ENCODE data around the gene TEF.

TEF gene

GRCh38 chr22:41365425-41365824 lies 16.3 kb upstream of the TEF start:
- no peak overlapping the region for H3K27ac ChIP-seq (ENCODE audit: low read depth, low read length, poor library complexity, severe bottlenecking)
- H4K20me1 ChIP-seq (ENCODE audit: insufficient read depth, low read length) = no peaks in the 10 kb centered on the region
- H3K4me3 ChIP-seq (ENCODE audit: low read depth, low read length, poor library complexity, severe bottlenecking) = no peak overlapping the region
- H3F3A ChIP-seq (ENCODE audit: insufficient read depth, low read length) = no peaks in the 10 kb centered on the region
- H3K27me3 ChIP-seq (ENCODE audit: insufficient read depth, low read length) = no peaks in the 10 kb centered on the region
- no peak overlapping the region for H2AFZ ChIP-seq (ENCODE audit: low read length)
- H3K4me2 ChIP-seq (ENCODE audit: low read length) = no peak overlapping the region
- H3K9me3 ChIP-seq (ENCODE audit: low read length) = no peaks in the 10 kb centered on the region
- no peaks in the 10 kb centered on the region for H3K9me2 ChIP-seq (ENCODE audit: low read depth, low read length)
- no peak for TF ChIP-seq CTCF (IDR thresholded peaks at IDR 0.05; ENCODE audit: low read length)
- no peak for TF ChIP-seq EZH2 (IDR thresholded peaks at IDR 0.05; ENCODE audit: borderline replicate concordance, low read length)
- peaks cover 13% of the 10 kb centered on the region for H3K4me1 ChIP-seq (ENCODE audit: insufficient read depth, low read length, severe bottlenecking)
- H3K79me2 ChIP-seq (ENCODE audit: insufficient read depth, low read length) = no peaks in the 10 kb centered on the region
- H3K36me3 ChIP-seq (ENCODE audit: insufficient read depth, low read length) = no peaks in the 10 kb centered on the region; the same call in 1 of the 2 replicates
- H3K9ac ChIP-seq (ENCODE audit: low read length) = no peak overlapping the region

DNA sequence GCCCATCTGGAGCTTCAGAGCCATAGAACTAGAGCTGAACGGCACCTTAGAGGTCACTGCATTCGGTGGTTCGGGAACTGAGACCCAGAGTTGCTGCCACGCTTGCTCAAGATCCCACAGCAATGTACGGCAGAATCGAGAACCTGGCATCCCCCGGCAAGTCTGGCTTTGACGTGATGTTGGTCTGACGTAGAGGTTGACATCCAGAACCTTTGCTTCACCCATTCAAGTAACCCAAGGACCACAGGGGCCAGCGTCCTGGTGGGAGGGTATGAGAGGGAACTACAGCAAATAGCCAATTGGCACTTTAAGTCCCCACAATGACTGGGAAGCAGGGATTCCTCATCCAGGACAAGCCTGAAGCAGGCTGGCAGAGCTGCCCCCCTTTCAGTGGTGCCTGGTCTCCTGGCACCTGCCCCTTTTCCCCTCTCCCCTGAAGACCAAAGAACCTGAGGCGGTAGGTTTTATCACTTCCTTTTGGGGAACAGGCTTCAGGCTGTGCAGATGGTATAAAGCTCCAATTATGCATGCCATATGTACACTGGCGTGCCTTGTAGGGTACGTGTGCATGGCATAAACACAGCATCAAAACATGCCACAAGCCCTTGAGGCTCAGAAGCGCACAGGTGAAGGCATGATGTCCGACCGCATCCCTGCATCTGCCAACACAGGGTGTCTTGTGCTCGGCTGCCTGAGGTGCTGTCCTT lies 15.3 kb upstream of the TEF start:
- H3K27ac ChIP-seq (ENCODE audit: low read depth, low read length, poor library complexity, severe bottlenecking) = no peak overlapping the region
- H3K9me2 ChIP-seq (ENCODE audit: low read depth, low read length) = no peaks in the 10 kb centered on the region
- no peak overlapping the region for H2AFZ ChIP-seq (ENCODE audit: low read length)
- no peaks in the 10 kb centered on the region for H3K79me2 ChIP-seq (ENCODE audit: insufficient read depth, low read length)
- H3K4me3 ChIP-seq (ENCODE audit: low read depth, low read length, poor library complexity, severe bottlenecking) = no peak overlapping the region
- no peaks in the 10 kb centered on the region; the same call in 1 of the 2 replicates for H3K36me3 ChIP-seq (ENCODE audit: insufficient read depth, low read length)
- no peaks in the 10 kb centered on the region for H3F3A ChIP-seq (ENCODE audit: insufficient read depth, low read length)
- no peaks in the 10 kb centered on the region for H3K9me3 ChIP-seq (ENCODE audit: low read length)
- peaks cover 13% of the 10 kb centered on the region for H3K4me1 ChIP-seq (ENCODE audit: insufficient read depth, low read length, severe bottlenecking)
- H4K20me1 ChIP-seq (ENCODE audit: insufficient read depth, low read length) = no peaks in the 10 kb centered on the region
- TF ChIP-seq EZH2 (IDR thresholded peaks at IDR 0.05; ENCODE audit: borderline replicate concordance, low read length) = no peak
- no peak for TF ChIP-seq CTCF (IDR thresholded peaks at IDR 0.05; ENCODE audit: low read length)
- H3K27me3 ChIP-seq (ENCODE audit: insufficient read depth, low read length) = no peaks in the 10 kb centered on the region; the same call in 1 of the 2 replicates
- H3K4me2 ChIP-seq (ENCODE audit: low read length) = peak overlapping the region; percentile 25; the same call in 1 of the 2 replicates
- H3K9ac ChIP-seq (ENCODE audit: low read length) = no peak overlapping the region

DNA sequence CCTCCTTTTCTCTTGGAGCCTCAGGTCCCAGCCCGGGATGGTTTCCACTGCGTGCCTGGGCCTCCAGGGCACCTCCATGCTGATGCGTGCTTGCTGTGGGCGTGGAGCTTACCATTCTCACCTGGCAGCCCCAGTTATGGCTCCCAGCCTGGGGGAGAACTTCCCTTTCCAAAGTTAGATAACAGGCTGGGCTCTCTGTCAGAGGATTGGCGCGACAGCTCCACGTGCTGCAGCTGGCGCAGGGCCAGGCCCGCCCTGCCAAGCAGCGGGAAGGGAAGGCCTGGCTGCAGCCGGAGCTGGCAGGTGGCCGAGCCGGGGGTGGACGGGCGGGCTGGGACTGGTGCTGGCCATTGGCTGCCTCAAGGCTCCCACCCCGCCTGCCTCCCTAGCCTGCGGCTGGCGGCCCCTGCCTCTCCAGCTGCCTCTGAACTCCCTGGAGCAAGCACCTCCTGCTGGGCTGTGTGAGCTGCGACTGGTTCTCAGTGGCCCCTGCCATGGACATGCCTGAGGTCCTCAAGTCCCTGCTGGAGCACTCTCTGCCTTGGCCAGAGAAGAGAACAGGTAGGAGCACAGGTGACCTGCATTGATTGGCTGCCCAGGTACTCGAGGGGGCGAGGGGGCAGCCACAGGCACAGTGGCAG lies 14.6 kb upstream of the TEF start:
- H3K27me3 ChIP-seq (ENCODE audit: insufficient read depth, low read length) = no peaks in the 10 kb centered on the region; the same call in 1 of the 2 replicates
- H3F3A ChIP-seq (ENCODE audit: insufficient read depth, low read length) = no peaks in the 10 kb centered on the region
- H3K36me3 ChIP-seq (ENCODE audit: insufficient read depth, low read length) = no peaks in the 10 kb centered on the region
- H3K79me2 ChIP-seq (ENCODE audit: insufficient read depth, low read length) = no peaks in the 10 kb centered on the region
- H3K4me2 ChIP-seq (ENCODE audit: low read length) = peak overlapping the region; percentile 25; the same call in 1 of the 2 replicates
- H3K27ac ChIP-seq (ENCODE audit: low read depth, low read length, poor library complexity, severe bottlenecking) = no peak overlapping the region
- H3K9me2 ChIP-seq (ENCODE audit: low read depth, low read length) = no peaks in the 10 kb centered on the region
- no peak overlapping the region for H3K9ac ChIP-seq (ENCODE audit: low read length)
- H4K20me1 ChIP-seq (ENCODE audit: insufficient read depth, low read length) = no peaks in the 10 kb centered on the region
- H2AFZ ChIP-seq (ENCODE audit: low read length) = no peak overlapping the region
- no peaks in the 10 kb centered on the region for H3K9me3 ChIP-seq (ENCODE audit: low read length)
- no peak overlapping the region for H3K4me3 ChIP-seq (ENCODE audit: low read depth, low read length, poor library complexity, severe bottlenecking)
- peaks cover 13% of the 10 kb centered on the region for H3K4me1 ChIP-seq (ENCODE audit: insufficient read depth, low read length, severe bottlenecking)
- no peak for TF ChIP-seq CTCF (IDR thresholded peaks at IDR 0.05; ENCODE audit: low read length)
- TF ChIP-seq EZH2 (IDR thresholded peaks at IDR 0.05; ENCODE audit: borderline replicate concordance, low read length) = no peak
